Body of pancreas (tissue), 4 donors: ENCODE measurements around the gene OR3A2. TPM values are rescaled to one million over a fixed set of nuclear protein-coding genes. Genes with fewer than 3 reads are reported as not detected.

Experiments
- ATAC-seq: fragments of 150-250 bp; one replicate; pipeline ENCODE4 v1.9.1; 2016
- DNase-seq, 4 donors: peaks; one replicate each; pipeline ENCODE4 v3.0.0-alpha.2; 2019
- H3K27ac ChIP-seq, 4 donors: fragments of 200-600 bp; sonication (generic); 1 replicate in 3 of 4; 2 replicates in 1 of 4; pipeline versions ENCODE4 v1.5.1 to v1.6.1; 2016 to 2019; ENCODE audit warnings: mild to moderate bottlenecking in 1 of 4, mixed read lengths in 1 of 4, moderate library complexity in 1 of 4
- H3K27me3 ChIP-seq, 2 donors: fragments of 200-600 bp; sonication (generic); one replicate each; pipeline ENCODE4 v1.6.0; 2016; ENCODE audit warnings: mild to moderate bottlenecking in 1 of 2
- H3K36me3 ChIP-seq, 2 donors: fragments of 200-600 bp; sonication (generic); replicated peaks in 1 of 2; 2 replicates each; pipeline ENCODE4 v1.5.1; 2016; ENCODE audit warnings: low read depth in 2 of 2; ENCODE audit not compliant: insufficient read depth in 1 of 2
- H3K4me1 ChIP-seq: fragments of 200-600 bp; sonication (generic); one replicate; pipeline ENCODE4 v1.6.0; 2016
- H3K4me3 ChIP-seq, 2 donors: fragments of 200-600 bp; sonication (generic); 1 replicate in 1 of 2; 2 replicates in 1 of 2; pipeline ENCODE4 v1.5.1; 2016 to 2019
- H3K9me3 ChIP-seq, 3 donors: fragments of 200-600 bp; sonication (generic); 1 replicate in 2 of 3; 2 replicates in 1 of 3; pipeline ENCODE4 v1.5.1; 2016
- CTCF ChIP-seq, 7 experiments: fragments of 450-650 bp in 4 of 7; fragments of 200-600 bp in 3 of 7; sonication (generic) in 3 of 7; IDR thresholded peaks; one replicate each; pipeline ENCODE4 v1.5.1; 2016 to 2019; ENCODE audit warnings: antibody characterized with exemption in 7 of 7
- POLR2A ChIP-seq, 3 donors: fragments of 450-650 bp; IDR thresholded peaks; one replicate each; pipeline ENCODE4 v1.6.1; 2016; ENCODE audit warnings: antibody characterized with exemption in 3 of 3, mild to moderate bottlenecking in 2 of 3
- WGBS, 2 donors: methylation state at CpG; one replicate each; pipeline ENCODE4 v1.1.5; 2017; 5-methylcytosine and 5-hydroxymethylcytosine counted together
- intact Hi-C: fragments of 100-400 bp; cut with DNase I; formaldehyde crosslinking; loops from one replicate; pipeline ENCODE4 v1.15.1; 2023
- total RNA-seq, 2 donors: library from RNA; depleted of rRNA; stranded (reverse); fragments of >200 nt; gene quantifications; one replicate each; pipeline ENCODE4 v1.1.0, GENCODE V29; 2016

Gene OR3A2
- total RNA-seq, 2 donors from 2014 or later, result not detected

- ATAC-seq, result no peak
- Histone ChIP-seq H3K4me3 (no peak overlapping the region), H3K36me3 (no peaks in the 10 kb centered on the region), H3K4me1 (no peaks in the 10 kb centered on the region), H3K27ac (no peak overlapping the region), H3K27me3 (no peaks in the 10 kb centered on the region), H3K9me3 (no peaks in the 10 kb centered on the region)
- TF ChIP-seq CTCF (IDR thresholded peaks at IDR 0.05), result no peak
- TF ChIP-seq POLR2A (IDR thresholded peaks at IDR 0.05), result no peak
- DNase-seq, result no peak
- WGBS, 2 donors, result 55 to 60% methylated on average over 1 of the region's 1 CpG
- intact Hi-C loops, result no loop called here
Observed at GRCh38 chr17:3282901-3283300, 103.2 kb downstream of the OR3A2 start.

GRCh38 chr17:3276126-3276525, 110.0 kb downstream of the OR3A2 start:
- Histone ChIP-seq H3K4me1 (no peaks in the 10 kb centered on the region), H3K4me3 (no peak overlapping the region), H3K27me3 (no peaks in the 10 kb centered on the region), H3K9me3 (no peaks in the 10 kb centered on the region), H3K36me3 (no peaks in the 10 kb centered on the region), H3K27ac (no peak overlapping the region)
- intact Hi-C loops, result no loop called here
- TF ChIP-seq POLR2A (IDR thresholded peaks at IDR 0.05) (no peak), CTCF (IDR thresholded peaks at IDR 0.05) (no peak)
- DNase-seq (no peak), ATAC-seq (no peak)
- 61 to 67% methylated on average over 4 of the region's 4 CpGs for WGBS, 2 donors

GRCh38 chr17:3271072-3271848, 114.8 kb downstream of the OR3A2 start:
- no peaks in the 10 kb centered on the region for H3K36me3 ChIP-seq
- no peak overlapping the region for H3K27ac ChIP-seq
- H3K4me3 ChIP-seq, result no peak overlapping the region
- DNase-seq (no peak), ATAC-seq (no peak)
- intact Hi-C loops, result no loop called here
- no peaks in the 10 kb centered on the region for H3K4me1 ChIP-seq
- no peaks in the 10 kb centered on the region for H3K9me3 ChIP-seq
- 69 to 71% methylated on average over 5 of the region's 5 CpGs for WGBS, 2 donors
- no peak for TF ChIP-seq POLR2A (IDR thresholded peaks at IDR 0.05)
- TF ChIP-seq CTCF (IDR thresholded peaks at IDR 0.05), result no peak
- H3K27me3 ChIP-seq, result no peaks in the 10 kb centered on the region

- WGBS, 2 donors, result 58 to 59% methylated on average over 13 of the region's 13 CpGs
- H3K27me3 ChIP-seq, result no peaks in the 10 kb centered on the region
- no peak overlapping the region for H3K27ac ChIP-seq
- no peaks in the 10 kb centered on the region for H3K9me3 ChIP-seq
- no peaks in the 10 kb centered on the region for H3K36me3 ChIP-seq
- no peaks in the 10 kb centered on the region for H3K4me1 ChIP-seq
- intact Hi-C loops, result no loop called here
- DNase-seq, result no peak
- no peak for ATAC-seq
- TF ChIP-seq POLR2A (IDR thresholded peaks at IDR 0.05) (no peak), CTCF (IDR thresholded peaks at IDR 0.05) (no peak)
- no peak overlapping the region for H3K4me3 ChIP-seq
Observed at GRCh38 chr17:3260600-3260999, 125.5 kb downstream of the OR3A2 start.

- 59 to 71% methylated on average over 1 of the region's 1 CpG for whole genome bisulfite sequencing, 2 donors
- H3K36me3 ChIP-seq, result no peaks in the 10 kb centered on the region
- H3K4me3 ChIP-seq, result no peak overlapping the region
- intact Hi-C loops, result no loop called here
- H3K27me3 ChIP-seq, result no peaks in the 10 kb centered on the region
- H3K4me1 ChIP-seq, result no peaks in the 10 kb centered on the region
- no peak for DNase-seq
- H3K27ac ChIP-seq, result no peak overlapping the region
- ATAC-seq, result no peak
- no peak for TF ChIP-seq CTCF (IDR thresholded peaks at IDR 0.05)
- no peak for TF ChIP-seq POLR2A (IDR thresholded peaks at IDR 0.05)
- no peaks in the 10 kb centered on the region for H3K9me3 ChIP-seq
Observed at GRCh38 chr17:3260163-3260562, 125.9 kb downstream of the OR3A2 start.
